ENCODE results near the gene METTL2B. TPM values are rescaled to one million over a fixed set of nuclear protein-coding genes. Genes with fewer than 3 reads are reported as not detected.
"Not testable (repeated sequence)": the region's sequence is repeated elsewhere in the genome, so short reads cannot be mapped to it uniquely, and the experiment has no call there.

METTL2B gene
- total and polyA plus RNA-seq, 2 of the 8 experiments (the other 6 are each of a cell fraction or from before 2014, with no cell fraction given), result 14.6 to 43.5 TPM

DNA sequence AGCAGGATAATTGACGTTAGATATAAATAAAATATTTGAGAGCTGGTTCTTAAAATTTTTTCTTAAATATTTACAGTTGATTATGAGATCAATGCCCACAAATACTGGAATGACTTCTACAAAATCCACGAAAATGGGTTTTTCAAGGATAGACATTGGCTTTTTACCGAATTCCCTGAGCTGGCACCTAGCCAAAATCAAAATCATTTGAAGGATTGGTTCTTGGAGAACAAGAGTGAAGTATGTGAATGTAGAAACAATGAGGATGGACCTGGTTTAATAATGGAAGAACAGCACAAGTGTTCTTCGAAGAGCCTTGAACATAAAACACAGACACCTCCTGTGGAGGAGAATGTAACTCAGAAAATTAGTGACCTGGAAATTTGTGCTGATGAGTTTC is 2.5 kb downstream of the METTL2B start:
- H3K79me1 ChIP-seq (ENCODE audit: low read depth, low read length); H2BK15ac ChIP-seq (ENCODE audit: low read length); DNase-seq (ENCODE audit: low read depth in 1 of 2, low spot score in 2 of 2); H2BK120ac ChIP-seq (replicated peaks; ENCODE audit: low read depth, low read length); H4K5ac ChIP-seq (ENCODE audit: insufficient read length, low read depth, low read length); H3K4ac ChIP-seq (replicated peaks; ENCODE audit: insufficient read length, low read depth, low read length); H2AK5ac ChIP-seq (ENCODE audit: low read depth, low read length); H3K56ac ChIP-seq (replicated peaks; ENCODE audit: insufficient read length, low read depth, low read length); H3K27ac ChIP-seq (ENCODE audit: low read depth, low read length); H3K27me3 ChIP-seq (replicated peaks in 1 of 4; ENCODE audit: control insufficient read depth in 3 of 4, extremely low read depth in 1 of 4, insufficient read depth in 3 of 4, low read length in 3 of 4); H3K23ac ChIP-seq (ENCODE audit: insufficient read length); H3K4me3 ChIP-seq (ENCODE audit: extremely low read depth in 1 of 4, insufficient read depth in 2 of 4, low read depth in 3 of 4, low read length in 4 of 4); H3K18ac ChIP-seq (ENCODE audit: extremely low read depth, low read length); H4K91ac ChIP-seq (replicated peaks; ENCODE audit: insufficient read length, low read length); H2BK5ac ChIP-seq (ENCODE audit: low read depth, low read length); H3K4me1 ChIP-seq (replicated peaks in 1 of 4; ENCODE audit: control insufficient read depth in 3 of 4, insufficient read depth in 4 of 4, low read length in 3 of 4); H4K8ac ChIP-seq (ENCODE audit: extremely low read depth, insufficient read depth, low read length); H2BK20ac ChIP-seq (ENCODE audit: low read length); POLR2A ChIA-PET (ENCODE audit: partially characterized antibody); H3K9me3 ChIP-seq (ENCODE audit: insufficient read depth in 2 of 2, low read depth in 1 of 2, low read length in 1 of 2); H3K4me2 ChIP-seq (ENCODE audit: insufficient read depth in 1 of 2, low read depth in 2 of 2, low read length in 2 of 2); H3K23me2 ChIP-seq (ENCODE audit: low read depth, low read length); H4K20me1 ChIP-seq (replicated peaks in 1 of 2; ENCODE audit: control insufficient read depth in 1 of 2, insufficient read depth in 2 of 2, low read length in 2 of 2); H2AFZ ChIP-seq (ENCODE audit: low read length); H3K9ac ChIP-seq (replicated peaks in 1 of 4; ENCODE audit: extremely low read depth in 1 of 4, low read depth in 3 of 4, low read length in 3 of 4); H3K14ac ChIP-seq (ENCODE audit: insufficient read length); H2BK12ac ChIP-seq (ENCODE audit: low read depth, low read length); FAIRE-seq: not testable (repeated sequence)
- 85 to 100% methylated on average over 1 to 4 of the region's 4 CpGs for WGBS, 2 experiments (ENCODE audit: extremely low coverage in 1 of 2, insufficient coverage in 1 of 2, insufficient read length in 1 of 2, insufficient replicate concordance in 2 of 2, low coverage in 1 of 2, low lambda C conversion rate in 2 of 2, missing lambda C conversion rate in 1 of 2)
- CTCF ChIA-PET (ENCODE audit: partially characterized antibody), result interaction anchor here (1.3 kb wide), 1 partner anchor 52 kb away, joined by 5 read pairs; no protein-coding TSS in a partner anchor
- H3K36me3 ChIP-seq (ENCODE audit: control insufficient read depth in 2 of 4, insufficient read depth in 4 of 4, low read length in 3 of 4), result peaks cover 0 to 30% (median 9%) of the 10 kb centered on the region in 4 experiments; a peak in 5 of 8 replicates
- peaks cover 0 to 24% of the 10 kb centered on the region in 2 experiments; a peak in 2 of 4 replicates for H3K79me2 ChIP-seq (ENCODE audit: control insufficient read depth in 1 of 2, insufficient read depth in 2 of 2, low read length in 2 of 2)

DNA sequence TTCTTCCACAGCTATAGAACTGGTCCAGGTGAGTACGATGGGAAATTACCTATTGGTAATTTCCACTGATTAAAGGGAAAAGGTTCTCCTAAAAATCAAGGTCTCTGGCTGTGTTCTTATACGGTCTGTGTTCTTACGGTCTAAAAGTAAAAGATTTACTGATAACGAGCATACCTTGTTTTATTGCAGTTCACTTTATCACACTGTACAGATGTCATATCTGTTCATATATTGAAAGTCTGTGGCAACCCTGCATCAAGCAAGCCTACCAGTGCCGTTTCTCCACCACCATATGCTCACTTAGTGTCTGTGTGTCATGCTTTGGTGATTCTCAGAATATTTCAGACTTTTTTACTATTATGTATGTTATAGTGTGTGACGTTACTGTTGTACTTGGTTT is 11.6 kb downstream of the METTL2B start:
- H3K9me3 ChIP-seq (ENCODE audit: insufficient read depth in 2 of 2, low read depth in 1 of 2, low read length in 1 of 2); H2AK5ac ChIP-seq (ENCODE audit: low read depth, low read length); H3K4me1 ChIP-seq (replicated peaks in 1 of 4; ENCODE audit: control insufficient read depth in 3 of 4, insufficient read depth in 4 of 4, low read length in 3 of 4); H3K36me3 ChIP-seq (ENCODE audit: control insufficient read depth in 2 of 4, insufficient read depth in 4 of 4, low read length in 3 of 4); FAIRE-seq; H3K23ac ChIP-seq (ENCODE audit: insufficient read length); H4K8ac ChIP-seq (ENCODE audit: extremely low read depth, insufficient read depth, low read length); H3K27ac ChIP-seq (ENCODE audit: low read depth, low read length); DNase-seq (ENCODE audit: low read depth in 1 of 2, low spot score in 2 of 2); H3K4me3 ChIP-seq (ENCODE audit: extremely low read depth in 1 of 4, insufficient read depth in 2 of 4, low read depth in 3 of 4, low read length in 4 of 4); H3K14ac ChIP-seq (ENCODE audit: insufficient read length); H4K5ac ChIP-seq (ENCODE audit: insufficient read length, low read depth, low read length); H3K23me2 ChIP-seq (ENCODE audit: low read depth, low read length); H3K18ac ChIP-seq (ENCODE audit: extremely low read depth, low read length); H2BK120ac ChIP-seq (replicated peaks; ENCODE audit: low read depth, low read length); H2BK12ac ChIP-seq (ENCODE audit: low read depth, low read length); H3K79me2 ChIP-seq (ENCODE audit: control insufficient read depth in 1 of 2, insufficient read depth in 2 of 2, low read length in 2 of 2); H4K91ac ChIP-seq (replicated peaks; ENCODE audit: insufficient read length, low read length); H3K4me2 ChIP-seq (ENCODE audit: insufficient read depth in 1 of 2, low read depth in 2 of 2, low read length in 2 of 2); H2BK5ac ChIP-seq (ENCODE audit: low read depth, low read length); H2BK20ac ChIP-seq (ENCODE audit: low read length); H3K56ac ChIP-seq (replicated peaks; ENCODE audit: insufficient read length, low read depth, low read length); H3K9ac ChIP-seq (replicated peaks in 1 of 4; ENCODE audit: extremely low read depth in 1 of 4, low read depth in 3 of 4, low read length in 3 of 4); H3K27me3 ChIP-seq (replicated peaks in 1 of 4; ENCODE audit: control insufficient read depth in 3 of 4, extremely low read depth in 1 of 4, insufficient read depth in 3 of 4, low read length in 3 of 4); H3K4ac ChIP-seq (replicated peaks; ENCODE audit: insufficient read length, low read depth, low read length); CTCF ChIA-PET (ENCODE audit: partially characterized antibody); H4K20me1 ChIP-seq (replicated peaks in 1 of 2; ENCODE audit: control insufficient read depth in 1 of 2, insufficient read depth in 2 of 2, low read length in 2 of 2); H2AFZ ChIP-seq (ENCODE audit: low read length); H3K79me1 ChIP-seq (ENCODE audit: low read depth, low read length); H2BK15ac ChIP-seq (ENCODE audit: low read length); POLR2A ChIA-PET (ENCODE audit: partially characterized antibody): not testable (repeated sequence)
- 95% methylated on average over 6 of the region's 6 CpGs; no CpG with 5 or more reads in 1 of the 2 experiments for WGBS, 2 experiments (ENCODE audit: extremely low coverage in 1 of 2, insufficient coverage in 1 of 2, insufficient read length in 1 of 2, insufficient replicate concordance in 2 of 2, low coverage in 1 of 2, low lambda C conversion rate in 2 of 2, missing lambda C conversion rate in 1 of 2)
